Keratinocyte (primary cell): ENCODE results near the gene PAPPA2.

Experiments
- CTCF ChIP-seq, 3 experiments: IDR thresholded peaks in 1 of 3; conservative IDR thresholded peaks in 1 of 3; optimal IDR thresholded peaks in 1 of 3; 2 replicates in 2 of 3; 3 replicates in 1 of 3; pipeline versions ENCODE3 to v1.5.1; 2011; ENCODE audit warnings: low read length in 3 of 3, mild to moderate bottlenecking in 3 of 3, moderate library complexity in 2 of 3, control low read depth in 1 of 3, inconsistent platforms in 1 of 3; ENCODE audit not compliant: insufficient read depth in 2 of 3; ENCODE audit errors: extremely low read depth in 1 of 3
- EZH2 ChIP-seq: IDR thresholded peaks from one replicate; pipeline ENCODE4 v1.6.1; 2012; ENCODE audit warnings: inconsistent platforms, mild to moderate bottlenecking, low read length, moderate library complexity

- TF ChIP-seq CTCF (optimal IDR thresholded peaks at IDR 0.05 in 1 of 3, IDR thresholded peaks at IDR 0.05 in 1 of 3, conservative IDR thresholded peaks at IDR 0.05 in 1 of 3; ENCODE audit: extremely low read depth in 1 of 3, insufficient read depth in 2 of 3, low read length in 3 of 3) (no peak), EZH2 (no peak)
Measured at GRCh38 chr1:176866011-176866714, 403.2 kb downstream of the PAPPA2 start.
